ENCODE measurements around the gene BPIFA1.

The BPIFA1 gene

DNA sequence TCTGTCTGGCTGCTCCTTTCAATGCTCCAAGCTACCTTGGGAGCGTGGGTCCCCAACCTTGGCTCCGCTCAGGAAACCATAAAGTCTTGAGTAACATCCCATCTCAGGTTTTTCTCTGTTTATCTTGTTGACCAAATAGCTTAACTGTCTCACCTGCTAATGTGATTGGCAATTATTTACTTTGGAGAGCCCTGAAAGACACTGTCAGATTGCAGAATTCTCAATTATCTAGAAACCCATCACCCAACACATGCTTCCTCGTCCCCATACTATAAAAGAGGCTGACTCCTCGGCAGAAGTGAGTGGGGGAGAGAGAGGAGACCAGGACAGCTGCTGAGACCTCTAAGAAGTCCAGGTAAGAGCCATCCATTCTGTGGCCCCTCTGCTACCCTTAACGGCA, at the start of gene BPIFA1:
Gene BPIFA1 (plus strand): TSS at position 301 of the 400 bp plus-strand sequence. CDS start 1,716 bp downstream, outside the sequence.
- no peak for DNase-seq

DNA sequence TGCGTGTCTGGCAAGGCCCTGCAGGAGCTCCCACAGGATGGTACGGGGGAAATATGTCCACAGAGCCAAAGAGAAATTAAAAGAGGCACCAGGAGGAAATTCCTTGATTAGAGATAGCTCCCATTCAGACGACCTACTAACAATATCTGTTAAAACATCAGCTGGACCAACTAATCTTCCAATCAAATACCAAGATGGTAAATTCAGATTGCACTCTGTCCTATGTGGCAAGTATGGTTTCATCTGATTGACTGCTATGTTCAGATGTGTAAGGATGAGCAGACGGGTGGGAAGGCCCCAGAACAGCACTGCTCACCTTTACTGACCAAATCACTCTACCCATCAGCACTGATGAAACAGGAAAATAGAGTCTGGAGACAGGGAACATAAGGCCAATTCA, 48.3 kb upstream of the BPIFA1 start:
- DNase-seq: no peak

DNA sequence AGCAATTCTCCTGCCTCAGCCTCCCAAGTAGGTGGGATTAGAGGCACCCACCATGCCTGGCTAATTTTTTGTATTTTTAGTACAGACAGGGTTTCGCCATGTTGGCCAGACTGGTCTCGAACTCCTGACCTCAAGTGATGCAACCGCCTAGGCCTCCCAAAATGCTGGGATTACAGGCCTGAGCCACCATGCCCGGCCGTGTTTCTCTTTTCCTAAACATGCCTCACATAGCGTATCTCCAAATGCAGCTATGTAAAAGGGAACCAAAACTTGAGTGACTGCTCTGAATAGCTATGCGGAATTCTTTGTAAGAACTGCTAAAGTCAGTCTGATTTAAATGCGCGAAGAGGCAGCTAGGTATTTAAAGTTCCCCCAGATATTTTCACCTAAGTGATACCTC, 47.4 kb upstream of the BPIFA1 start:
- DNase-seq: no peak

DNA sequence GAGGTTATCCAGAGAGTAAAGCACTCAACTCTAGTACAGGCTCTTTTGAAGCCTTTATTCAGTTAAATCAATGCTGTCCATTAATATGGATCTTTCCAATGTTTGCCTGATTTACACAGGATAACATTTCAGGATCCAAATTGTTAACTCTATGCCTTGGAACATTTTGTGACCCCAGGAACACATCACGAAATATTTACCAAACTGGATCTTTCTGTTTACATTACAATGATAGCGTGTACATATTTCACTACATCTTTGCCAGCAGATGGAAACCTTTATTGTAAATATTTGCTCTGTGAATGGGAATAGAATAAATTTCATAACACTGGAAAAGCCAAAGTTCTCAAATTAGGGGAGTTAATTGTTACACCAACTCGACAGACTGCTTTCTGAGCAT, 44.3 kb upstream of the BPIFA1 start:
- no peak for DNase-seq

DNA sequence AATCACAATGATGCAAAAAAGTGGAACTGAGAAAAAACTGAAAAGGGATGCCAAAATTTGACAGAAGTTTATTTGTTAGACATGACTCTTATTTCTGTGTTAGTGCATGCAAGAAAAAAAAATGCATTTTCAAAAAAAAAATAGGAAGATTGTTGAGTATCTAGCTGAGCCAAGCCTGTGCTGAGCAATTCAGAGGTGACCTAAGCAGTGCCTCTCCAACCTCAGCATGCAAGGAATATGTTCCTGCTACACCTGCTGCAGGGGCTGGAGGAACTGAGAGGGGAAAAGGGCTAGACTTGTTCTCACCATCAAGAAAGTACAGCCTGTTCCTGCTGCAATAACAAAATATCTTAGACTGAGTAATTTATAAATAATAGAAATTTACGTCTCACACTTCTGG, 43.8 kb upstream of the BPIFA1 start:
- DNase-seq: no peak

DNA sequence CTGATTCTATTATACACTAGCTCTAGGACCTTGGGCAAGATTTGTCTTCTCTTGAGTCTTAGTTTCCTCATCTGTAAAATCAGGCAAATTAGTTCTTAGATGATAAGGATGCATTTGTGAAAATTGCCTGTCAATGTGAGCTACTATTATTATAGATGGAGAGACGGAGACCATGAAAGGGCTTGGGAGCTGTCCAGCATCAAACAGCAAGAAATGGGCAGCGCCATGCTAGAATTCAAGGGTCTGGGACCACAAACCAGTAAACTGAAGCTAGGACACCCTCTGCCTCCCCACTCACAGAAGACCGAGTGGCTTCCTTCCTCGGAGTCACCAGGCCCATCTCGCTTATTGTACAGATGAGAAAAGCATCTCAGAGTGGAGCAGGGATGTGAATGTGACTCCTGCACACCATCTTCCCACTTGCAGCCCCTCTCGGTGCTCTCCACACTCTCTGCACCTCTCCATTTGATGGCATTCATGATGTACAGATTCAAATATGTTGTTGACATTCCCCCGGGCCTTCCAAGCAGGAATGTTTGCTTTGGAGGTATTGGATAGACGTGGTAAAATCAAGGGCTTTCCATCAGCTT, 42.8 kb upstream of the BPIFA1 start:
- DNase-seq: no peak

DNA sequence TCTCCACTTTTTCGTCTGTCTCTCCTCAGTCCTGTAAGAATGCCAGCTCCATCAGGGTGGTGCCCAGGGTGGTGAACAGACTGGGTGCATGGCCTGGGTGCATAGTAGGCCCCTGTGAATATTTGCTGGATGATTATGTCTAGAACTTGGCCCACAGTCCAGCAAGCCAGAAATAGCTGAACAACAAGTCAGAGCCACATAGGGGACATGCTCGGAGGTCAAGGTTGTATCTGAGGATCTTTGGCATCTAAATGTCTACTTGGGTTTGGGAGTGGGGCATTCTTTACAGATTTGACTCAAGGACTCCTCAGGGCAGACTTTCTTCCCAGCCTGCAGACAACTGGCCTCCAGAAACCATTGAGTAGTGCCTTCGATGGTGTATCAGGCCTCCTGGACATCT, 36.8 kb upstream of the BPIFA1 start:
- DNase-seq: no peak

DNA sequence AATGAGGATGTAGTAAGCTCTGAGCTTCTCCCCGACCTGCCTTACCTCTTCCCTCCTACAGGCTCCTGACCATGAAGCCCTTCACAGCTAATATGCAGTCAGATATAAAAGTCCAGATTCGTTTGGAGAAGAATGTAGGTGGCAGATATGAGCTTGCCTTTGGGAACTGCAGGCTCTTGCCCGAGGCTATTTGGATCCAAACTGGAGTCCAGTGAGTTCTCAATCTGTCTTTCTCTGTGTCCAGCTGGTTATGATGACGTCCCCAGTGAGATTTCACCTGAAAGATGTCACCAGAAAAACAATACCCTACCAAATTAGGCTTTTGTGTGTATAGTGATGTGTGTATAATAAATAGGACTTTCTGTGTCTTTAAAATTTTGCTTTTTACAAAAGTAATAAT, 33.3 kb upstream of the BPIFA1 start:
- DNase-seq: no peak

DNA sequence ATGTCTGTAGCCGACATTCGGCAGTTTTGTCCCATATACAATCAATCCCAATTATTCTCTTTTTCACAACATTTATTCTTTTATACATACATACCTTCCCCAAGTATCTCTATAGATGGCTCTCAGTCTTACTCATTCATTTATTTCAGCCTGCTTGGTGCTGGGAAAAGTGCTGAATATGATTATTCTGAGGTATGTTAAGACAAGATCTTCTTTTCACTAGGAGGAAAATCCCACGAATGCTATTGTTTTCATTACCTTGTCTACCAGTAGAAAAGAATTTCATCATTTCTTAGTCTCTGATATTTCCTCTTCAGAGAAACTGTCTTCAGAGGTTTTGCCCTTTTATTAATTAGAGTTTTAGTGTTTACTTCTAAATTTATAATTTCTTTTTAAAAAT, 32.4 kb upstream of the BPIFA1 start:
- no peak for DNase-seq

DNA sequence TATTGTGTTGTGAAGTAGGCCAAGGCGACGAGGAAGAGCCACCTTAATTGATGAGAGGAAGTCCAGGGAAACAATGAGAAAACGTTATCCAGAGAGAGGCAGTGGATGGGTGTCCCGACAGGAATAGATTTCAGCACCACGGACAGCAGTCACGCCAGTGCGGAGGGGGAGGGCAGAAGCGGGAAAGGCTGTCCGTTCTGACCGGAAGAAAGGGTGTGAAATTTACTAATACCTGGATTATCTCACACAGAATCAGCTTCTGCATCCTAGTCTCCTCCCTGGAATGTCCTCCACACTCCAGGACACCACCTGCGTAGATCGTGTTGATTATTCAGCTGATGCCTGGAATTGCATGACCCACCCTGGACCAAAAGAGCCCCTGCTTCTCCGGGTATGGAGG, 26.0 kb upstream of the BPIFA1 start:
- peak; percentile 55 for DNase-seq

DNA sequence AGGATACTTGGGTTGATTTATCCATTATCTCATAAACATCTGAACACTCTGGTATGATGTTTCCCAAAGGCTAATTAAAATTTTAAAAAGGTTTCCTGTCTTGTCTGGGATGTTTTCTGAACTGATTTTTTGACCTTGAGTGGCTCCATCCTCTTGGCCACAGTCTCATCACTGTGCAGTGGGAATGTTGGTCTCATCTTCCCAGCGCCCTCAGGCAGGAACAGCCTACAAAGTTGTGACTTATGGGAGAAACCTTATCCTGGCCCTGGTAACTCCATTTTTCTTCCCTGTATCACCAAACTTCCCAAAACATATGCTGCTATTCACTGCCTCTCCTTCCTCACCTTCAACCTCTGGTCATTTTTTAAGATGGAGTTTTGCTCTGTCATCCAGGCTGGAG, 25.4 kb upstream of the BPIFA1 start:
- DNase-seq: no peak

DNA sequence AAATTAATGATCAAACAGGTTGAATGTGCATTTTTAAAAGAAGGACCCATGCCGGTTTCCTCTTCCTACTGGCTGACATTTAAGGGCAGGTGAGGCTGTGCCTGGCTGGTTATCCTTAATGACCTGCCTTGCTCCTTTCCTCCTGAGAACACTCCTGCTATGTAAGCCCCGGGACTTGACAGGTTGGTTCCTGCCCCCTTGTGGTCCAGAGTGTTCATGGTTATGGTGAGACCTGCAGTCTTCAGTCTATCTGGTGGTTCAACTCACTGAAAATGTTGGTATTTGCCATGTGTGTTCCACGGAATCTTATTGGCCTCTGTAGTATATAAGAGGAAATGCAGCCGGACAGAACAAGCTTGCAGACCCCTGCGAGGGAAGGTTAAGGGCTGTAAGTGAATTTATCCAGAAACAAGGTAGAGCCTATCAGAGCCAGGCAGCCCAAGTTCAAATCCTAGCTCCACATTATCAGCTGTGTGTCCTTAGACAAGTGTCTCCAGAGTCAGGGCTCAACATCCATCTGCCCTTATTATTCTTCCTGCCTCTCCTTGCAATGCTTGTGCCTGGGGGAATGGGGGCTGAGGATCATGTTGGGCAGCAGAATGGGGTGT, 23.9 kb upstream of the BPIFA1 start:
- peak; percentile 31 for DNase-seq

DNA sequence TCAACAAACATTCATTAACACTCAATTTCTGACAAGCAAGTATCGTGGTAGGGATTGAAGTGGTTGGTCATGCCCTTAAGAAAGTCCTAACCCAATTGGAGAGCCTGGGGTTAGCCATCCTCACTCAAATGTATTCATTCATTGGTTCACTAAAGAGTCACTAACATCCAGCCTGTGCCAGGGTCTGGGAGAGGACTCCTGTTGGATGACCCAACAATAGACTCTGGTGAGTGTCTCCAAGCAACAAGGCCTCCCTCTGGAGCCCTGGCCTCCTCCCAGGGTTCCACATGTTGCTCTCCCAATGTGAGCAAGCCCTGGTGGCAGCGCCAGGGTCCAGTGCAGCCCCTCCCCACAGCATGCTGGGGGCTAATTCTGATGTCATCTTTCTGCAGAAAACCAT, 18.7 kb upstream of the BPIFA1 start, which contains the start of gene BPIFA3:
Gene BPIFA3 (plus strand): TSS at position 301 of the 400 bp plus-strand sequence. CDS start 185 bp downstream, outside the sequence.
- DNase-seq: no peak

DNA sequence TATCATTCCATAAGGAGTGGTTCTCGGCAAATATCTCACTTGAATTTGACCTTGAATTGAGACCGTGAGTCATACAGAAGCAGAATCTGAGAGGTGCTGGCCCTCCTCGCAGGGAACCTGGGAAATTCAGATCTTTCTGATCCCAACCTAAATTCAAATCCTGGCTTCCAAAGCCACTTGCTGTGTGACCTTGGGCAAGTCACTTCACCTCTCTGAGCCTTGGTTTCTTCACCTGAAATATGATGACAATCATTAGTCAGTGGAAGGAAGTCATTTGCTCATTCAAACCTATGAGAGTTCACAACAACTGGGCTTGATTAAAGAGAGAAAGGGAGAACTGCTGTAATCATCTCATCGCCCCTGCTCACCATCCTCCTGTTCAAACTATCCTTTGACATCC, 11.4 kb upstream of the BPIFA1 start:
- no peak for DNase-seq

DNA sequence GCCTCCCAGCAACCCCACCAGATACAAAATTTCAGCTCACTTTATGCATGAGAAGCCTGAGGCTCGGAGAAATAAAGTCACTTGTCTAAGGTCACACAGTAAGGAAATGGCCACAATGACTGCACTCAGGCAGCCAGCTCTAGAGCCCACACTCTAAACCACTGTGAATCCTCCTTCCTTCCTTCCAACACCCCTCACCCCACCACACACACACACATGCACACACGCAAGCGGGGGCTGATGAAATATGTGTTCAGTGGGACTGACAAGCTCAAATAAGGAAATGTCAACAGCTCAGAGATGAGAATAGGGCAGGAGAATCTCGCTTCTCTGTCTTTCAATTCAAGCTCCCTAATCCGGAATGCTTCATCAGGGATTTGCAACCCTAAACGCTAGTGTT, 6.0 kb upstream of the BPIFA1 start:
- DNase-seq: no peak

DNA sequence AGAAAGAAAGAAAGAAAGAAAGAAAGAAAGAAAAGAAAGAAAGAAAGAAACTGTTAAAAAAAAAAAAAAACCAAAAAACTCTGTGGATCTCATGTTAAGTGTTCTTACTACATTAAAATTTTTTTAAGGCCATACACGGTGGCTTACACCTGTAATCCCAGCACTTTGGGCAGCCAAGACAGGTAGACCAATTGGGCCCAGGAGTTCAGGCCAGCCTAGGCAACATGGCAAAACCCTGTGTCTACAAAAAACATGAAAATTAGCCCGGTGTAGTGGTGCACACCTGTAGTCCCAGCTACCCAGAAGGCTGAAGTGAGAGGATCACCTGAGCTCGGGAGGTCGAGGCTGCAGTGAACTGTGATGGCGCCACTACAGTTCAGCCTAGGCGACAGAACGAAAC, 4.6 kb upstream of the BPIFA1 start:
- DNase-seq: no peak

DNA sequence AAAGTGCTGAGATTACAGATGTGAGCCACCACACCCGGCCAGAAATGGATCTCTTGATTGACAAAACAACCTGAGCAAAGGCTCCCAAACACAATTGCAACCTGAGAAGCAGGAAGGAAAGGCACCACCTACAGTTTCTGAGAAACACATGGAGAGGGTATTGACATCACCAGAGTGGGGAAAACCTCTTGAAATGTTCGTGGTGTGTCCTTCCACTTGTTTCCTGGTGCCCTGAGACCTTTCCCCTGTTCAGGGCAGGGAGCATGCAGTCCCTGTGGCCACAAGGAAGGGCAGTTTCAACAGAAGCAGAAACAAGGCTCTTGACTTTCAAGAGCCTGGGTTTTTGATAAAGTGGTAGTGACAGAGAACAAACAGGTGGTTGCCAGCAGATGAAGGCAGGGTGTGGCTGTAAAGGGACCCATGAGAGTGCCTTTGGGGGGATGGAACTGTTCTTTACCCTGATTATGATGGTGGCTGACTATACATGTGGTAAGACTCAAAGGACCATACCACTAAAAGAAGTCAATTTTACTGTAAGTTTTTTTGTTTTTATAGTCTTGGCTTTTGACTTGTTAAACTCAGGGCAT, 3.2 kb upstream of the BPIFA1 start:
- no peak for DNase-seq

DNA sequence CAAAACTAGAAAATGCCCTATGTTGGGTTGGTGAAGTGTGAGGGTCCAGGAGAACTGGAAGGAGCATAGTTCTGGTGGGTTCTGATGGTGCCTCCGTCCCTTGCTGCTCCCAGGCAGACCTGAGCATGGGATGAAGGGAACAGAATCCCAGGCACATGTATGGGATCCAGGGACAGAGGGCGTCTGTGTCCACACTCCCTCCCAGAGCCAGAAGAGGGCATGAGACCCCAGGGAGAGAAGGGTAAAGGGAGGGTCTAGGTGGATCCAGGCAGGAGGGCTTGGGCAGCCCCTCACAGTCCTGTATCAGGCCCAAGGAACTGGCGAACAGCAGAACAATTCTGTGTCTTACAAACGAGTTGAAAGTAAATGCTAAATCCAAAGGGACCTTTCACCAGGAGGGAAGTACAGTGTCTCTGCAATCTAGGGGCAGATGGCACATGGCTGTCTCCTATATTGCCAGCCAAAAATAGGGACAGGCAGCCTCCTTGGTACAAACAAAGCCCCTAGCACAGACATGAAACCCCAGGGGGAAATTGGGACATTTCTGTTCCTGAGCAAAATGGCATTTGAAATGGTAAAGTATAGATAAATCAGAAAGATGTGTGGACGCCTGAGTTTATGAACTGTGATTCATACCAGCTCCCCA, 2.5 kb upstream of the BPIFA1 start:
- no peak for DNase-seq

DNA sequence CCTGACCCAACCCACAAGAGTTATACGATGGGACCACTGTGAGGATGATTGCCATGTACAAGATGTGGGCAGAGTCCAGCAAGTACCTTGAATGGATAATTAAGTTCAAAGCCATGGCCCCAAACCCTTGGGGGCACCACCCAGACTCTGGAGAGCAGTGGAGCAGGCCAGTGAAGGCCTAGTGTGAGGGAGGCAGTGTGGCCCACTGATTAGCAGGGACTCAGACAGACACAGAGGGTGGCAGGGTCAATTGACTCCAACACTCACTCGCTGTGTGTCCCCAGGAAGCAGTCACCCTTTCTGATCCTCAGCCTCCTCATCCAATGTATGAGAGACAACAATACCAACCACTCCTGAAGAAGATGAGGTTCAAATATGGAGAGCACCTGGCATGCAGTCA, 1.7 kb upstream of the BPIFA1 start:
- no peak for DNase-seq

DNA sequence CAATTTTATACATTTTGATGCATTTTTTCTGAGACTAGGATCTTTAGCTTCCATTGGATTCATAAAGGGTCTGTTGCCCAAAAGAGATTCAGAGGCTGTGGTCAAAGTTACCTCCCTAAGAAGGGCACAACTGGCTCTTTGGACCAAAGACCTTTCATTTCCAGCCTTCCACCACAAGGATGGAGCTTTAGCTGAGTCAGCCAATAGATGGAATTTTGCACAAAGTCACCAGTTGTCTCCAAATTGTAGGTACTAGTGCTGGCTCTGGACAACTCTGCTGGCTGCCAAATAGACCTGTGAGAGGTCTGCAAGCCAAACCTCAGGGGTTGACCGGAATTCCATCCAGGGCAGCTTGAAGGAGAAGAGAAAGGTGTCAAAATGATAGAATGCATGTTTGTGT, 555 bp downstream of the BPIFA1 start:
- no peak for DNase-seq

DNA sequence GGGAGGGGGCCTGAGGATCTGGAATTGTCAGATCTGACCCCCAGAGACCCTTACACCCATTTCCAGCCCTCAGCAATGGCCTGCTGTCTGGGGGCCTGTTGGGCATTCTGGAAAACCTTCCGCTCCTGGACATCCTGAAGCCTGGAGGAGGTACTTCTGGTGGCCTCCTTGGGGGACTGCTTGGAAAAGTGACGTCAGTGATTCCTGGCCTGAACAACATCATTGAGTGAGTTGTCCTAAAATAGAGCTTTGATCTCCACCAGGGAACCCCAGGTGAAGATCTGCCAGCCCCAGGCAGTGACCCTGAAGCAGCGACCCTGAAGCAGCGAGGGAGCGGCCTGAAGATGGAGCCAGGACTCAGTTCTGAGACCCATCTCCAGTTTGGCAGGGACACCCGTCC, 2.2 kb downstream of the BPIFA1 start:
- no peak for DNase-seq

DNA sequence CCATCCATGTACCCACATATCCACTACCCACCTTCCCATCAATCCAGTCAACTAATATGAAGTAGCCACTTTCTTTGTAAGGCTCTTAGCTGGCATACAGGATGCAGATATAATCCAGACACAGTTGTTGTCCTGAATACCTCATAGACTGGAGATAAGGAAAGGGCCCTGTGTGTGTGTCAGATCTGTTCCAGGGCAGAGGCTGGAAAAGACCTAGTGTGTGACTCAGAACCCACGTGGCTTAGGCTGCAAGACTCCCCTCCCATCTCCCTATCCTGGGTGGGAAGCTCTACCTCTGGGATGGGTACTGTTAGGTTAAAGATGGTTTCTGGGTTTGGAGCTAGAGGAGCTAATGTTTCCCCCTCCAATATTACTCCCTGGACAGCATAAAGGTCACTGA, 3.6 kb downstream of the BPIFA1 start:
- no peak for DNase-seq

DNA sequence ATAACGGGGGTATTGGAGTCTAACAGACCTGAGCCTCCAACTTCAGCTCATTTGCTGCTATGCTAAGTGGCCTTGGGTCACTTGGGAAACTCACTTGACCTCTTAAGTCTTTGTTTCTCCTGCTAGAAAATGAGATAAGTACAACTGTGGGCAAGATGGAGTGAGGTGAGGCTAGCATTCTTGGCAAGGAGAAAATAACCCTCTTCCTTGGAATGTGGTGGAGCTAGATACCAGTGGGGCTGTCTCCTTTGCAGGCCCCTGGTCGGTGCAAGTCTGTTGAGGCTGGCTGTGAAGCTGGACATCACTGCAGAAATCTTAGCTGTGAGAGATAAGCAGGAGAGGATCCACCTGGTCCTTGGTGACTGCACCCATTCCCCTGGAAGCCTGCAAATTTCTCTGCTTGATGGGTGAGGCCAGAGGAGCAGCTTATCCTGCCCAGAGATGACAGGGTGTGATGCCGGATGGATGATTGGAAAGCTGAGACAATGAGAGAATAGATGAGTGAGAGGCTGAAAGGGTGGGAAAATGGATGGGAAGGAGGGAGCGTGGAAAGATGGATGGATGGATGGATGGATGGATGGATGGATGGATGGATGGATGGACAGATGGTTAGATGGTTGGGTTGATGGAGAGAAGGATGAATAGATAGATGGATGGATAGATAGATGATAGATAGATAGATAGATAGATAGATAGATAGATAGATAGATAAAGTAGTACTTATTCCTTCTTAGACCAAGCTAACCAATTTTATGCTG, 4.4 kb downstream of the BPIFA1 start:
- DNase-seq: no peak

DNA sequence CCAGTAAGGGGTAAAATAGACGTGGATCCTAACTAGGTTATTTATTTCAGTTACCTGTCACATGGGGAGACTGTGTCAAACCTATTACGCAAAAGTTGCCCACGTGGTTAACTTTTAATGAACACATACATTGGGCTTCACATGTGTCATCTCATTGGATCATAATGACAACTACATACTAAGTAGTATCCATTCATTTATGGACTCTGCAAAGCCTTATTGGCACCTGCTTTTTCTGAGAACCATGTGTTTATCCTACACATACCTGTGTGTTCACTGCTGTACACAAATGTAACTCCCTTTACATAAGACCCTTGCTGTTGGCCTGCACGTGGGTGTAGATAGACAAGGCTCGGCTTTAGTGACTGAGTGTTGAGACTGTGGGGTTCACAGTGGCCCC, 5.1 kb downstream of the BPIFA1 start:
- DNase-seq: no peak

All from CD4-positive, alpha-beta T cell treated with Interleukin-17A for 4 hours (primary cell).